ENCODE measurements around the gene SFTA2.

- TF ChIP-seq CTCF (IDR thresholded peaks at IDR 0.05 in 2 of 3, conservative IDR thresholded peaks at IDR 0.05 in 1 of 3; ENCODE audit: control insufficient read depth in 2 of 3, extremely low read depth in 1 of 3, insufficient read depth in 1 of 3, low read depth in 3 of 3, low read length in 3 of 3) (no peak), NR2C2 (IDR thresholded peaks at IDR 0.05; ENCODE audit: borderline replicate concordance, control insufficient read depth, insufficient read length, low read depth) (no peak)
These were observed 48.1 kb downstream of the SFTA2 start, which contains the start of gene DDR1 for GRCh38 chr6:30883685-30884520.
